MM.1S (cell line): ENCODE measurements around the gene PLCXD3.
"Not testable (repeated sequence)": the region's sequence is repeated elsewhere in the genome, so short reads cannot be mapped to it uniquely, and the experiment has no call there.

ENCODE experiments used
- DNase-seq: peaks from one replicate; pipeline ENCODE4 v3.0.0-alpha.2; 2015
- H2AFZ ChIP-seq: fragments of 300-600 bp; sonication (generic); 2 replicates; pipeline ENCODE4 v1.6.0; 2016; ENCODE audit warnings: antibody characterized with exemption, low read length
- H3F3A ChIP-seq: fragments of 300-600 bp; sonication (generic); 2 replicates; pipeline ENCODE4 v1.6.1; 2016; ENCODE audit warnings: mild to moderate bottlenecking, antibody characterized with exemption, low read length, moderate library complexity, mixed read lengths; ENCODE audit not compliant: insufficient read depth
- H3K27ac ChIP-seq: fragments of 300-600 bp; sonication (generic); 2 replicates; pipeline ENCODE4 v1.5.1; 2016; ENCODE audit warnings: mild to moderate bottlenecking, low read length
- H3K27me3 ChIP-seq: fragments of 300-600 bp; sonication (generic); replicated peaks from 2 replicates; pipeline ENCODE4 v1.6.0; 2016; ENCODE audit warnings: low read length; ENCODE audit not compliant: insufficient read depth
- H3K36me3 ChIP-seq: fragments of 300-600 bp; sonication (generic); replicated peaks from 2 replicates; pipeline ENCODE4 v1.6.1; 2016; ENCODE audit warnings: mild to moderate bottlenecking, low read length, mixed read lengths; ENCODE audit not compliant: insufficient read depth
- H3K4me1 ChIP-seq: fragments of 300-600 bp; sonication (generic); 2 replicates; pipeline ENCODE4 v1.6.1; 2016; ENCODE audit warnings: low read length, mixed read lengths
- H3K4me2 ChIP-seq: fragments of 300-600 bp; sonication (generic); 2 replicates; pipeline ENCODE4 v1.6.0; 2016; ENCODE audit warnings: low read depth, low read length
- H3K4me3 ChIP-seq: fragments of 300-600 bp; sonication (generic); 2 replicates; pipeline ENCODE4 v1.5.1; 2016; ENCODE audit warnings: low read length, mixed read lengths
- H3K79me2 ChIP-seq: fragments of 300-600 bp; sonication (generic); 2 replicates; pipeline ENCODE4 v1.6.1; 2016; ENCODE audit warnings: mixed run types, low read length, mixed read lengths
- H3K9ac ChIP-seq: fragments of 300-600 bp; sonication (generic); 2 replicates; pipeline ENCODE4 v1.6.1; 2016; ENCODE audit warnings: low read length, mixed read lengths
- H3K9me2 ChIP-seq: fragments of 300-600 bp; sonication (generic); replicated peaks from 2 replicates; pipeline ENCODE4 v1.6.1; 2016; ENCODE audit warnings: mild to moderate bottlenecking, low read length, mixed read lengths; ENCODE audit not compliant: insufficient read depth
- H3K9me3 ChIP-seq: fragments of 300-600 bp; sonication (generic); replicated peaks from 2 replicates; pipeline ENCODE4 v1.6.1; 2016; ENCODE audit warnings: mild to moderate bottlenecking, low read length, mixed read lengths; ENCODE audit not compliant: insufficient read depth
- H4K20me1 ChIP-seq: fragments of 300-600 bp; sonication (generic); 2 replicates; pipeline ENCODE4 v1.6.1; 2016; ENCODE audit warnings: mild to moderate bottlenecking, low read length, moderate library complexity, mixed read lengths; ENCODE audit not compliant: insufficient read depth
- EZH2 ChIP-seq: fragments of 300-600 bp; sonication (generic); optimal IDR thresholded peaks from 2 replicates; pipeline ENCODE3; 2017; ENCODE audit warnings: low read depth, mild to moderate bottlenecking, antibody characterized with exemption, low read length, mixed read lengths
- EZH2phosphoT487 ChIP-seq: fragments of 300-600 bp; sonication (generic); IDR thresholded peaks from 2 replicates; pipeline ENCODE4 v1.6.1; 2018; ENCODE audit warnings: antibody characterized with exemption, low read length
- TF ChIP-seq, protein P1 (sequence below): fragments of 300-600 bp; sonication (generic); IDR thresholded peaks from 2 replicates; pipeline ENCODE4 v1.5.1; 2016; ENCODE audit warnings: antibody characterized with exemption, low read length, mixed read lengths

The PLCXD3 gene

GRCh38 chr5:41482715-41483114 is 27.7 kb downstream of the PLCXD3 start:
- H3K4me1 ChIP-seq: peaks cover 23% of the 10 kb centered on the region
- H3K27ac ChIP-seq: no peak overlapping the region
- peak overlapping the region; percentile 4; the same call in 1 of the 2 replicates for H2AFZ ChIP-seq
- H3K79me2 ChIP-seq: no peaks in the 10 kb centered on the region
- DNase-seq: peak; percentile 62
- H3K9me2 ChIP-seq: no peaks in the 10 kb centered on the region
- no peaks in the 10 kb centered on the region for H3K9me3 ChIP-seq
- H3K36me3 ChIP-seq: no peaks in the 10 kb centered on the region
- H4K20me1 ChIP-seq: no peaks in the 10 kb centered on the region
- TF ChIP-seq EZH2: no peak
- H3K4me3 ChIP-seq: peak overlapping the region; percentile 2; the same call in 1 of the 2 replicates
- no peak overlapping the region for H3K9ac ChIP-seq
- H3F3A ChIP-seq: no peaks in the 10 kb centered on the region; the same call in 1 of the 2 replicates
- H3K27me3 ChIP-seq: no peaks in the 10 kb centered on the region
- peak overlapping the region; percentile 35 for H3K4me2 ChIP-seq

GRCh38 chr5:41482173-41482572 is 28.2 kb downstream of the PLCXD3 start:
- Histone ChIP-seq H3K27me3 (no peaks in the 10 kb centered on the region), H3K9me3 (no peaks in the 10 kb centered on the region), H3K79me2 (no peaks in the 10 kb centered on the region), H3K9ac (no peak overlapping the region), H3K9me2 (no peaks in the 10 kb centered on the region), H3K4me2 (peak overlapping the region; percentile 35; the same call in 1 of the 2 replicates), H3F3A (no peaks in the 10 kb centered on the region; the same call in 1 of the 2 replicates), H4K20me1 (no peaks in the 10 kb centered on the region), H3K27ac (no peak overlapping the region), H2AFZ (no peak overlapping the region), H3K4me3 (no peak overlapping the region), H3K36me3 (no peaks in the 10 kb centered on the region), H3K4me1 (peaks cover 23% of the 10 kb centered on the region)
- TF ChIP-seq, protein P1, sequence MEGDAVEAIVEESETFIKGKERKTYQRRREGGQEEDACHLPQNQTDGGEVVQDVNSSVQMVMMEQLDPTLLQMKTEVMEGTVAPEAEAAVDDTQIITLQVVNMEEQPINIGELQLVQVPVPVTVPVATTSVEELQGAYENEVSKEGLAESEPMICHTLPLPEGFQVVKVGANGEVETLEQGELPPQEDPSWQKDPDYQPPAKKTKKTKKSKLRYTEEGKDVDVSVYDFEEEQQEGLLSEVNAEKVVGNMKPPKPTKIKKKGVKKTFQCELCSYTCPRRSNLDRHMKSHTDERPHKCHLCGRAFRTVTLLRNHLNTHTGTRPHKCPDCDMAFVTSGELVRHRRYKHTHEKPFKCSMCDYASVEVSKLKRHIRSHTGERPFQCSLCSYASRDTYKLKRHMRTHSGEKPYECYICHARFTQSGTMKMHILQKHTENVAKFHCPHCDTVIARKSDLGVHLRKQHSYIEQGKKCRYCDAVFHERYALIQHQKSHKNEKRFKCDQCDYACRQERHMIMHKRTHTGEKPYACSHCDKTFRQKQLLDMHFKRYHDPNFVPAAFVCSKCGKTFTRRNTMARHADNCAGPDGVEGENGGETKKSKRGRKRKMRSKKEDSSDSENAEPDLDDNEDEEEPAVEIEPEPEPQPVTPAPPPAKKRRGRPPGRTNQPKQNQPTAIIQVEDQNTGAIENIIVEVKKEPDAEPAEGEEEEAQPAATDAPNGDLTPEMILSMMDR: no peak
- no peak for TF ChIP-seq EZH2phosphoT487
- TF ChIP-seq EZH2: no peak
- DNase-seq: no peak

DNA sequence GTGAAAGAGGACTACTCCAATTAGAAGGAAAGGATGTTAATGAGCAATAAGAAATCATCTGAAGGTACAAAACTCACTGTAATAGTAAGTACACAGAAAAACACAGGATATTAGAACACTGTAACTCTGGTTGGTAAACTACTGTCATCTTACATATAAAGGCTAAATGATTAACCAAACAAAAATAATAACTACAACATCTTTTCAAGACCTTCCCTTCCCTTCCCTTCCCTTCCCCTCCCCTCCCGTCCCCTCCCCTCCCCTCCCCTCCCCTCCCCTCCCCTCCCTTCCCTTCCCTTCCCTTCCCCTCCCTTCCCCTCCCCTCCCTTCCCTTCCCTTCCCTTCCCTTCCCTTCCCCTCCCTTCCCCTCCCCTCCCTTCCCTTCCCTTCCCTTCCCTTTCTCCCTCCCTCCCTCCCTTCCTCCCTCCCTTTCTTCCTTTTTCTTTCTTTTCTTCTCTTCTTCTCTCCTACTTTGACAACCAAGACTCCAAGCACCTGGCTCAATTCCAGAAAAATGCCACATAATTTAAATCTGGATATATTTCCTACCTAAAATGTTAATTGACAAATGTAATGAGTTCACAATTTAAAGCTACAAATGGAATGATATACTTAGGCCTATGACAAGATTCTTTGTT is 38.7 kb downstream of the PLCXD3 start:
- H3K4me2 ChIP-seq, H3K9ac ChIP-seq, H3K4me3 ChIP-seq, H3K27ac ChIP-seq, H2AFZ ChIP-seq, H3K36me3 ChIP-seq, H3K4me1 ChIP-seq, H4K20me1 ChIP-seq, H3K9me2 ChIP-seq, DNase-seq, H3K79me2 ChIP-seq, H3K27me3 ChIP-seq, H3F3A ChIP-seq, H3K9me3 ChIP-seq: not testable (repeated sequence)

GRCh38 chr5:41465493-41466171 is 44.8 kb downstream of the PLCXD3 start:
- no peaks in the 10 kb centered on the region for H3K36me3 ChIP-seq
- H3K9ac ChIP-seq: no peak overlapping the region
- no peak overlapping the region for H3K4me3 ChIP-seq
- H3K27ac ChIP-seq: peak overlapping the region; percentile 6; the same call in 1 of the 2 replicates
- no peak for TF ChIP-seq EZH2
- TF ChIP-seq, protein P1: no peak
- no peak for TF ChIP-seq EZH2phosphoT487
- H3K4me2 ChIP-seq: peak overlapping the region; percentile 17; the same call in 1 of the 2 replicates
- 0 out of 2 replicates have a peak, but pooled peaks cover 6% of the 10 kb centered on the region for H3K4me1 ChIP-seq
- H3F3A ChIP-seq: 0 out of 2 replicates have a peak, but pooled peaks cover 9% of the 10 kb centered on the region
- no peaks in the 10 kb centered on the region for H3K9me3 ChIP-seq
- no peaks in the 10 kb centered on the region for H4K20me1 ChIP-seq
- DNase-seq: peak; percentile 72
- H2AFZ ChIP-seq: no peak overlapping the region
- no peaks in the 10 kb centered on the region for H3K79me2 ChIP-seq
- no peaks in the 10 kb centered on the region for H3K9me2 ChIP-seq
- no peaks in the 10 kb centered on the region for H3K27me3 ChIP-seq
